GM18861 (cell line): ENCODE results near the gene EFCC1.
A peak's percentile ranks its signal among the peaks of the same experiment; 100 is the strongest.

ENCODE experiments used
- ATAC-seq: cut with Tn5 transposase; IDR thresholded peaks from one replicate; pipeline ENCODE4 v1.9.1; 2021; ENCODE audit not compliant: unreplicated experiment

EFCC1 gene

GRCh38 chr3:129001101-129001805 is at the start of gene EFCC1:
EFCC1 (plus strand) TSS chr3:129001304; CDS start chr3:129001629, 325 bp downstream.
- no peak for ATAC-seq

GRCh38 chr3:128956440-128956839 is 44.7 kb upstream of the EFCC1 start:
- ATAC-seq: no peak

- ATAC-seq: no peak
Observed at GRCh38 chr3:128965280-128965679, 35.8 kb upstream of the EFCC1 start.

GRCh38 chr3:128965818-128966217 is 35.3 kb upstream of the EFCC1 start:
- no peak for ATAC-seq

GRCh38 chr3:128967748-128968355 is 33.3 kb upstream of the EFCC1 start:
- no peak for ATAC-seq

- no peak for ATAC-seq
Observed at GRCh38 chr3:128969993-128970739, 30.9 kb upstream of the EFCC1 start.

GRCh38 chr3:128970740-128971047 is 30.4 kb upstream of the EFCC1 start:
- ATAC-seq: no peak

- ATAC-seq: no peak
Observed at GRCh38 chr3:128971421-128972100, 29.5 kb upstream of the EFCC1 start.

- ATAC-seq: no peak
Observed at GRCh38 chr3:128973988-128974564, 27.0 kb upstream of the EFCC1 start.

GRCh38 chr3:128975276-128975675 is 25.8 kb upstream of the EFCC1 start:
- ATAC-seq: no peak

GRCh38 chr3:128983293-128984069 is 17.6 kb upstream of the EFCC1 start:
- ATAC-seq: no peak

GRCh38 chr3:128984596-128984995 is 16.5 kb upstream of the EFCC1 start:
- ATAC-seq: no peak

GRCh38 chr3:128987302-128988100 is 13.6 kb upstream of the EFCC1 start:
- ATAC-seq: no peak

GRCh38 chr3:128988286-128988685 is 12.8 kb upstream of the EFCC1 start:
- ATAC-seq: no peak

GRCh38 chr3:128991355-128991895 is 9.7 kb upstream of the EFCC1 start:
- ATAC-seq: no peak

GRCh38 chr3:128992926-128993460 is 8.1 kb upstream of the EFCC1 start:
- ATAC-seq: no peak

- ATAC-seq: peak; percentile 60
Observed at GRCh38 chr3:128993461-128994172, 7.5 kb upstream of the EFCC1 start, which contains the start of gene CFAP92. CFAP92 (minus strand) TSS chr3:128994076; CDS start chr3:128993304, 772 bp downstream.

- no peak for ATAC-seq
Observed at GRCh38 chr3:128994173-128994512, 7.0 kb upstream of the EFCC1 start.
